ENCODE measurements around the gene KCNQ2.
"Not testable (repeated sequence)": the region's sequence is repeated elsewhere in the genome, so short reads cannot be mapped to it uniquely, and the experiment has no call there.

Gene KCNQ2

GRCh38 chr20:63471981-63472831 is at the start of gene KCNQ2:
KCNQ2 (minus strand) TSS chr20:63472655; CDS start chr20:63472463, 192 bp downstream.
- DNase-seq: no peak

GRCh38 chr20:63521602-63522001 is 49.1 kb upstream of the KCNQ2 start:
- DNase-seq: no peak

GRCh38 chr20:63520934-63521601 is 48.6 kb upstream of the KCNQ2 start:
- no peak for DNase-seq

DNA sequence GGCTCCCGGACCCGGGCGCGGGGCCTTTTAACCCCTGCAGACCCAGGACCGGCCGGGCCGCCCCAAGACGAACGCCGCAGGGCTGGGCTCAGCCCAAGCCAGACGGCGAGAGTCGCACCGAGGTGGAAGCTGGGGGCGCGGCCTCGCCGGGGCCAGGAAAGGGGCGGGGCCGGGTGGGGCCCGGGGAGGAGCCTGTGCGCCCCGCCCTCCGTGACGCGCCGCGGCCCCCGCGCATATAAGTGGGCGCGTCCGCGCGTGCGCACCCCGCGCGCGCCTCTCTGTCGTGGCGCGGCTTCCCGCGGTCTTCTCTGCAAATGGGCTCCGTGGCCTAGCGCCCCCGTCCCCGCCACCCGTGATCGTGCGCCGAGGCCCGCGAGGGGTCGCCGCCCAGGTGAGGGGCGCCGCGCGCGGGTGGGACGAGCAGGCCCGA is 48.1 kb upstream of the KCNQ2 start, which contains the start of gene PPDPF:
Gene PPDPF (plus strand): TSS at position 262 of the 430 bp plus-strand sequence. CDS start 544 bp downstream, outside the sequence.
- DNase-seq: no peak

DNA sequence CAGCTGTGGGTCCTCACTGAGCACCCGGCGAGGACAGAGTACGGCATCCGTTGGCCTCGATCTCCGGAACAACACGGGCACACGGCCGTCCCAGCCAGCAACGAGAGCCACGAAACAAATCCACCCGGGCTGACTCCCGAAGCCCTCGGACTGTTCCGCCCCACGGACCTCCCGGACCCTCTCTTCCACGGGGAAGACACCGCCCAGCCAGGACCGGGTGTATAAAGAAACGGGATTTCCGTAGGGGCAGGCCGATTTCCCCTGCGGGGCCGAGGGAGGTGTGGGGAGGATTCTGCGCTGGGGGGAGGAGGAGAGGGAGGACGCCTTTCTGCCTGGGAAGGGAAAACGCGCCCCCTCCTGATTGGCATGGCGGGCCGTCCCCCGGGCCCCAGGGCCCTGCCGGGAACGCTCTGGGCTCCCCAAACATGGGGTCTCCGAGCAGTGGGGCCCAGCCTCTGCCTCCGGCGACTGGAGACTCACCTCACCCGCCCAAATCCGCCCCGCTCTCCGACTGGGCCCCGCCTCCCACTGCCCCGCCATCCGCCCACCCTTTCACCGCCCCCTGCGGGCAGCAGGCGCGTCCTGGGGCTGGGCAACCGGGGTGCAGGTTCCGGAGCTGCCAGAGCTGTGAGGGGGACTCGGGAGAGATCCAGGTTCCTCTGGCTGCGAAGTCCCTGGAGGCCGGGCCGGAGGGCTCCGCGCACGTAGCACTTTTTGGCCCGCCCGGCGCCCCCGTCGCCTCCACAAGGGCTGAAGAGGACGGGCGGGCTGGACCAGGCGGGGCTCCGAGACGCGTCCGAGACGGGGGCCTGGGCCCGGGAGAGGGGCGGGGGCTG is 47.4 kb upstream of the KCNQ2 start:
- DNase-seq: no peak

DNA sequence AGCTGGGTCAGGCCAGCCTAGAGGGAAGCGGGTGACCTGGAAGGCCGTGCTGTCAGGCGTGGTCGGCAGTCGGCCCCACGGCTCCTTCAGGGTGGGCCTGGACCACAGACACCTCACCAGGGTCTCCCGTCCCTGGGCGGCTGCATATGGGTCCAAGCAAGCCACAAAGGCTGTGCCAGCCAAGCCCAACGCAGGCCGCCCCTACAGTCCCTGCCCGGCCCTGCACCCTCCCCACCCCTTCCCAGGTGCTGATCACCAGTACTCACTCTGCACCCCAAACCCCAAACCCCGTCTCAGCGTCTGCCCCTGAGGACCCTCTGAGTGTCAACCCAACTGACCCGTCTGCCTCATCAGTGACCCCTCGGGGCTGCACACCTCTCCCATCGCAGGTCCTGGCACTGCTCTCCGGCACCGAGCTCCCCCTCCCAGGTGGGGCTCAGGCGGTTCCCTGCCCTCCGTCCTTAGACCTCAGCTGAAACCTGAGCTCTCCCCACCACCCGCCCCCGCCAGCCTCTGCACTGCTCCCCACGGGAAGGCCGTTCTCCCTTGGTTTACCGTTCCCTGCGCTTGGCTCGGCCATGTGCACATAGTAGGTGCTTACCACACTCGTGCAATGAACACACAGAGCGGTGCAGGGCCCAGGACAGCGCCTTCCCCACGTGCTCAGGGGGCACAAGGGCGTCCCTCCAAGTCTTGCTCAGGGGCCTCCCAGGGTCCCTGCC is 46.7 kb upstream of the KCNQ2 start:
- no peak for DNase-seq

- DNase-seq: no peak
Measured at GRCh38 chr20:63518351-63518861, 46.0 kb upstream of the KCNQ2 start.

- DNase-seq: no peak
Measured at GRCh38 chr20:63517376-63518309, 45.2 kb upstream of the KCNQ2 start.

DNA sequence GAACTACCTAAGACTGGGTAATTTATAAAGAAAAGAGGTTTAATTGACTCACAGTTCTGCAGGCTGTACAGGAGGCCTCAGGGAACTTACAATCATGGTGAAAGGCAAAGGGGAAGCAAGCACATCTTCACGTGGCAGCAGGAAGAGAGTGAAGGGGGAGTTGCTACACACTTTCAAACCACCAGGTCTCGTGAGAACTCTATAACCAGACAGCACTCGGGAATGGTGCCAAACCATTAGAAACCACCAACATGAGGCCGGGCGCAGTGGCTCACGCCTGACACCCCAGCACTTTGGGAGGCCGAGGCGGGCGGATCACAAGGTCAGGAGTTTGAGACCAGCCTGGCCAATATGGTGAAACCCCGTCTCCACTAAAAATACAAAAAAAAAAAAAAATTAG is 42.1 kb upstream of the KCNQ2 start:
- DNase-seq: not testable (repeated sequence)

GRCh38 chr20:63513207-63513606 is 40.8 kb upstream of the KCNQ2 start:
- no peak for DNase-seq

DNA sequence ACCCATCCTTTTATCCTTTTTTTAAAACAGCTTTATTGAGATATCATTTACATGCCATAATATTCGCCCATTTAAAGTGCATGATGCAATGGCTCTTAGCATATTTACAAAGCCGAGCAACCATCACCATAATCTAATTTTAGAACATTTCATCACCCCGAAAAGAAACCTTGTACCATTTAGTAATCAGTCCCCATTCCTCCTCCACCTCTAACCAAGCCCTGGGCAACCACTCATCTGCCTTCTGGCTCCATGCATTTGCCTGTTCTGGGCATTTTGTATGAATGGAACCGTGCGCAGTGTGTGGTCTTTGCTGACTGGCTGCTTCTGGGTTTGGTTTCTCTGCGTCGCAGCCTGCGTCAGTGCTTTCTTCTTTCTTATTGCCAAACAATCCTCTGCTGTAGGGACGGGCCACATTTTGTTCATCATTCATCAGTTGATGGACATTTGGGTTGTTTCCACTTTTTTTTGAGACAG is 36.7 kb upstream of the KCNQ2 start:
- no peak for DNase-seq

- DNase-seq: no peak
Measured at GRCh38 chr20:63508072-63508768, 35.8 kb upstream of the KCNQ2 start.

DNA sequence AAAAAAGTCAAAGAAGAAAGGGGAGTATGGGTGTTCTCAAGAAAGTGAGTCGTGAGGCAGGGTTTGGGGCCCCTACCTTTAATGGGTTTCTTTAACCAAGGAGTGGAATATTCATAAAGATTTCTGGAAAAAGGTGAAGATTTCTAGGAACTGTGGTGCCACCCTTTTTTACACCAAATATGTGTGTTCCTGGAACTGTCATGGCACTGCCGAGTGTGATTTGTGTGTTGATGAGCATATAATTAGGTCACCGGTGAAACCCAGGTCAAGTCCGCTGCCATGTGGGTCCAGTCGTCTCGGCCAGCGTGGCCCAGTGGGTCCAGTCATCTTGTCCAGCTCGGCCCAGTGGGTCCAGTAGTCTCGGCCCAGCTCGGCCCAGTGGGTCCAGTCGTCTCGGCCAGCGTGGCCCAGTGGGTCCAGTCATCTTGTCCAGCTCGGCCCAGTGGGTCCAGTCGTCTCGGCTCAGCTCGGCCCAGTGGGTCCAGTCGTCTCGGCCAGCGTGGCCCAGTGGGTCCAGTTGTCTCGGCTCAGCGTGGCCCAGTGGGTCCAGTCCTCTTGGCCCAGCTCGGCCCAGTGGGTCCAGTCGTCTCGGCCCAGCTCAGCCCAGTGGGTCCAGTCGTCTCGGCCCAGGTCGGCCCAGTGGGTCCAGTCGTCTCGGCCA is 34.8 kb upstream of the KCNQ2 start:
- no peak for DNase-seq

DNA sequence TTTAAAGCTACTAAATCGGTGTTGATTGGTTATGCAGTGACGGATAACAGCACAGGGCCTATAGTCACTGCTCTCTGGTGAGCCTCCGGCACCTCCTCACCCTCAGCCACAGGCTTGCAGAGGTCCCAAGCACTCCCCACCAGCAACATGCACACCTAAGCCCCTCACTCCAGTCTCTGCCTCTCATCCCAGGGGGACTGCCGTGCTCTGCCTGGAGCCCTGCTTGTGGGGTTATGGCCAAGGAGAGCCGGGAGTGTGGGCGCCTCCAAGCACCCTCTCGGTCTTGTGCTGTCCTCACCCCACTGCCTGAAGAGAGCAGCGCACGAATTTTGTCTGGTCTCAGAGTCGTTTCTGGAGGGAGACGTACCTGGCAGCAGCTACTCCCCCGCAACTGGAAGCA is 33.3 kb upstream of the KCNQ2 start:
- DNase-seq: no peak

DNA sequence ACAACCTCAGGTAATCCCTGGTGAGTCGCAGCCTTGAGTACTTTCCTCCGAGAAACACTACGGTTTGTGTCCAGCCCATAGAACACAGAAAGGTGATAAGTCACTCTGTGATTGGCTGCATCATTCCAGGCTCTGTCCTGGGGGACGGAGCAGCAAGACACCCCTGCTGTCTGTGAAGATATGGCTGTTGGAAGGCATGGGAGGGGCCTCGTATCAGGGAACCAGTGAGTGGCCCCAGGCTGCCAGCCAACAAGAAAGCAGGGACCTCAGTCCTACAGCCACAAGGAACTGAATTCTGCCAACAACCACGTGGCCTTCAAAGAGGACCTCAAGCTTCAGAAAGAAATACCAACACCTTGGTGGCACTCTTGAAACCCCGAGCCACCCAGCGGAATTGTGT is 32.8 kb upstream of the KCNQ2 start:
- no peak for DNase-seq

GRCh38 chr20:63504642-63505041 is 32.2 kb upstream of the KCNQ2 start:
- no peak for DNase-seq

DNA sequence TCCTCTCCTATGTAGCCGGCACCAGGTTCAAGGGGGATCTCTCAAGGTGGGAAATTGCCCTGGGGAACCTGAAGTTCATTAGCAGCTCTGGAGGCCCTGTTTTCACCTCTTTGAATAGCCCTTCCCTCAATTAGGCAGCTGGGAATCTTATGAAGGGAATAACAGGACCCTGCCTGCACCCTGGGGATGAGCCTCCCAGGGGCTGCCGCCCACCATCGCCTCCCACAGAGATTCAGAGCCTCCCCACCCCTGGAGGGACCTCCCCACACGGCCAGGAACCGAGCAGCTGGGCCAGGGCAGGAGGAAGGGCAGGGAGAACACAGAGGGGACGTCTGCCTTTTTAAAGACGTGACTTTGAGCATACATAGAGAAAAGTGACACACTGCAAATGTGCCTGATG is 31.1 kb upstream of the KCNQ2 start:
- no peak for DNase-seq

DNA sequence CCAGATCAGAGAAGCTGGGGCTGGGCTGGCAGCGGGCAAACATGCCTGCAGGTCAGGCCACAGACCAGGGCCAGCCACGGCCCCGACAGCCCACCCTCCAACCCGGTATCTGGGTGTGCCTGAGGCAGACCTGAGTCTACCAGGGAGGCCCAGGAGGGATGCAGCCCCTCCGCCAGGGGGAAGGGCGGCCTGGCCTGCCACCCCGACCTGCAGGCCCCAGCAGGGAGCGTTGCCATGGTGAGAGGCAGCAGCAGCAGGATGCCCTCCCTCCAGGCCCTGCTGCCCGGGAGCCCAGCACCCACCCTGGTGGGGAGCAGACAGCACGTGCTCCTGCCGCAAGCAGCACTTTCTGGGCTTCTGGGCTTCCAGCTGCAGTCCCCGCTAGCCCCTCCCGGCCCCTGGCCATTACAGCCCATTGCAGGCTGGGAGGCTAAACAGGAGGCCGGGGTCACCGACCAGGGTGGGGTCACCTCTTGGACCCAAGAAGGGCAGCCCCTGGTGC is 30.3 kb upstream of the KCNQ2 start:
- no peak for DNase-seq
